Measurements from ENCODE around the gene PDE6A. TPM values are rescaled to one million over a fixed set of nuclear protein-coding genes. Genes with fewer than 3 reads are reported as not detected.

PDE6A gene
- total RNA-seq, 2 experiments from 2014 or later, result not detected

- Histone ChIP-seq H3K4me3 (ENCODE audit: low read depth, low read length, poor library complexity, severe bottlenecking) (no peak overlapping the region), H3K27ac (ENCODE audit: low read depth, low read length, poor library complexity, severe bottlenecking) (no peak overlapping the region), H4K20me1 (ENCODE audit: insufficient read depth, low read length) (no peaks in the 10 kb centered on the region), H3K4me2 (ENCODE audit: low read length) (no peak overlapping the region), H3K9me3 (ENCODE audit: low read length) (no peaks in the 10 kb centered on the region), H3K36me3 (ENCODE audit: insufficient read depth, low read length) (peaks cover 61% of the 10 kb centered on the region), H3K79me2 (ENCODE audit: insufficient read depth, low read depth, low read length) (no peaks in the 10 kb centered on the region), H2AFZ (ENCODE audit: low read length) (no peak overlapping the region), H3K9me2 (ENCODE audit: insufficient read depth, low read length) (no peaks in the 10 kb centered on the region), H3K4me1 (ENCODE audit: insufficient read depth, low read length, poor library complexity, severe bottlenecking) (no peaks in the 10 kb centered on the region)
- no TSS peak for BruUV-seq (replicated peaks)
- DNase-seq (ENCODE audit: low spot score), result no peak
- intact Hi-C loops (cut with micrococcal nuclease; ENCODE audit: unreplicated experiment), result no loop called here
- ChIA-PET CTCF (ENCODE audit: unreplicated experiment) (no interaction called here), POLR2A (interaction anchor here (0.6 kb wide), 1 partner anchor 625 kb away, joined by 3 read pairs; no protein-coding TSS in a partner anchor)
- TF ChIP-seq EZH2phosphoT487 (IDR thresholded peaks at IDR 0.05; ENCODE audit: borderline replicate concordance, low read depth, low read length), result no peak
- TF ChIP-seq, protein P1, sequence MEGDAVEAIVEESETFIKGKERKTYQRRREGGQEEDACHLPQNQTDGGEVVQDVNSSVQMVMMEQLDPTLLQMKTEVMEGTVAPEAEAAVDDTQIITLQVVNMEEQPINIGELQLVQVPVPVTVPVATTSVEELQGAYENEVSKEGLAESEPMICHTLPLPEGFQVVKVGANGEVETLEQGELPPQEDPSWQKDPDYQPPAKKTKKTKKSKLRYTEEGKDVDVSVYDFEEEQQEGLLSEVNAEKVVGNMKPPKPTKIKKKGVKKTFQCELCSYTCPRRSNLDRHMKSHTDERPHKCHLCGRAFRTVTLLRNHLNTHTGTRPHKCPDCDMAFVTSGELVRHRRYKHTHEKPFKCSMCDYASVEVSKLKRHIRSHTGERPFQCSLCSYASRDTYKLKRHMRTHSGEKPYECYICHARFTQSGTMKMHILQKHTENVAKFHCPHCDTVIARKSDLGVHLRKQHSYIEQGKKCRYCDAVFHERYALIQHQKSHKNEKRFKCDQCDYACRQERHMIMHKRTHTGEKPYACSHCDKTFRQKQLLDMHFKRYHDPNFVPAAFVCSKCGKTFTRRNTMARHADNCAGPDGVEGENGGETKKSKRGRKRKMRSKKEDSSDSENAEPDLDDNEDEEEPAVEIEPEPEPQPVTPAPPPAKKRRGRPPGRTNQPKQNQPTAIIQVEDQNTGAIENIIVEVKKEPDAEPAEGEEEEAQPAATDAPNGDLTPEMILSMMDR (conservative IDR thresholded peaks at IDR 0.05; ENCODE audit: low read length), result no peak
Observed at GRCh38 chr5:149847611-149848010, 97.0 kb downstream of the PDE6A start.

- Histone ChIP-seq H3K27ac (ENCODE audit: low read depth, low read length, poor library complexity, severe bottlenecking) (no peak overlapping the region), H3K79me2 (ENCODE audit: insufficient read depth, low read depth, low read length) (no peaks in the 10 kb centered on the region), H3K9me3 (ENCODE audit: low read length) (no peaks in the 10 kb centered on the region), H3K9me2 (ENCODE audit: insufficient read depth, low read length) (no peaks in the 10 kb centered on the region), H2AFZ (ENCODE audit: low read length) (no peak overlapping the region), H3K4me3 (ENCODE audit: low read depth, low read length, poor library complexity, severe bottlenecking) (no peak overlapping the region), H4K20me1 (ENCODE audit: insufficient read depth, low read length) (no peaks in the 10 kb centered on the region), H3K4me2 (ENCODE audit: low read length) (no peak overlapping the region), H3K4me1 (ENCODE audit: insufficient read depth, low read length, poor library complexity, severe bottlenecking) (no peaks in the 10 kb centered on the region), H3K36me3 (ENCODE audit: insufficient read depth, low read length) (peaks cover 65% of the 10 kb centered on the region)
- ChIA-PET CTCF (ENCODE audit: unreplicated experiment) (no interaction called here), POLR2A (no interaction called here)
- BruUV-seq (replicated peaks), result no TSS peak
- intact Hi-C loops (cut with micrococcal nuclease; ENCODE audit: unreplicated experiment), result no loop called here
- DNase-seq (ENCODE audit: low spot score), result no peak
- TF ChIP-seq EZH2phosphoT487 (IDR thresholded peaks at IDR 0.05; ENCODE audit: borderline replicate concordance, low read depth, low read length), result no peak
- TF ChIP-seq, protein P1 (conservative IDR thresholded peaks at IDR 0.05; ENCODE audit: low read length), result no peak
Observed at GRCh38 chr5:149846021-149846420, 98.6 kb downstream of the PDE6A start.

DNA sequence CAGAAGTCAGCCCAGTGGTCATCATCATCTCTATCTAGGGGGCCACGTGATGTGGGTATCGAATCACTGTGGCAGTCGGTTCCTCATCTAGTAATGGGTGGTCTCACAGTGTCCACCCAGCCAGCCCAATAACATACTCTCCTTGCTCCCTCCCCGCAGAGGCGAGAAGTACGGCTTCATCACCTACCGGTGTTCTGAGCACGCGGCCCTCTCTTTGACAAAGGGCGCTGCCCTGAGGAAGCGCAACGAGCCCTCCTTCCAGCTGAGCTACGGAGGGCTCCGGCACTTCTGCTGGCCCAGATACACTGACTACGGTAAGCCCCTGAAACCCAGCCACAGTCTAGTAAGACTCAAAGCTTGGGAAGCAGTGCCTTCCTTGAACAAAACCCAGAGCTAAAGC, 99.0 kb downstream of the PDE6A start:
- no peaks in the 10 kb centered on the region for H3K9me3 ChIP-seq (ENCODE audit: low read length)
- H3K79me2 ChIP-seq (ENCODE audit: insufficient read depth, low read depth, low read length), result no peaks in the 10 kb centered on the region
- ChIA-PET CTCF (ENCODE audit: unreplicated experiment) (no interaction called here), POLR2A (no interaction called here)
- no peaks in the 10 kb centered on the region for H4K20me1 ChIP-seq (ENCODE audit: insufficient read depth, low read length)
- DNase-seq (ENCODE audit: low spot score), result no peak
- TF ChIP-seq, protein P1 (conservative IDR thresholded peaks at IDR 0.05; ENCODE audit: low read length), result no peak
- no peak for TF ChIP-seq EZH2phosphoT487 (IDR thresholded peaks at IDR 0.05; ENCODE audit: borderline replicate concordance, low read depth, low read length)
- H2AFZ ChIP-seq (ENCODE audit: low read length), result no peak overlapping the region
- H3K4me1 ChIP-seq (ENCODE audit: insufficient read depth, low read length, poor library complexity, severe bottlenecking), result no peaks in the 10 kb centered on the region
- peaks cover 65% of the 10 kb centered on the region for H3K36me3 ChIP-seq (ENCODE audit: insufficient read depth, low read length)
- no peak overlapping the region for H3K27ac ChIP-seq (ENCODE audit: low read depth, low read length, poor library complexity, severe bottlenecking)
- no TSS peak for BruUV-seq (replicated peaks)
- intact Hi-C loops (cut with micrococcal nuclease; ENCODE audit: unreplicated experiment), result no loop called here
- no peaks in the 10 kb centered on the region for H3K9me2 ChIP-seq (ENCODE audit: insufficient read depth, low read length)
- H3K4me3 ChIP-seq (ENCODE audit: low read depth, low read length, poor library complexity, severe bottlenecking), result no peak overlapping the region
- H3K4me2 ChIP-seq (ENCODE audit: low read length), result no peak overlapping the region

Measured in OCI-LY7 (cell line).